HG03095 (cell line): ENCODE results near the gene LIN37.
"Not testable (repeated sequence)": the region's sequence is repeated elsewhere in the genome, so short reads cannot be mapped to it uniquely, and the experiment has no call there.

ENCODE experiments used
- ATAC-seq: cut with Tn5 transposase; IDR thresholded peaks from one replicate; pipeline ENCODE4 v1.9.1; 2021; ENCODE audit warnings: moderate library complexity; ENCODE audit not compliant: unreplicated experiment

LIN37 gene

GRCh38 chr19:35787227-35787799, 38.9 kb downstream of the LIN37 start:
- ATAC-seq, result no peak

GRCh38 chr19:35788205-35788960, 40.0 kb downstream of the LIN37 start:
- no peak for ATAC-seq

- no peak for ATAC-seq
These were observed 41.0 kb downstream of the LIN37 start for GRCh38 chr19:35789195-35789977.

- no peak for ATAC-seq
These were observed 41.9 kb downstream of the LIN37 start for GRCh38 chr19:35789978-35790944.

GRCh38 chr19:35790981-35791813, 42.8 kb downstream of the LIN37 start:
- ATAC-seq, result no peak

GRCh38 chr19:35791814-35792279, 43.5 kb downstream of the LIN37 start:
- no peak for ATAC-seq

GRCh38 chr19:35792312-35792711, 43.9 kb downstream of the LIN37 start:
- no peak for ATAC-seq

- no peak for ATAC-seq
These were observed 44.5 kb downstream of the LIN37 start for GRCh38 chr19:35792888-35793287.

GRCh38 chr19:35793381-35794165, 45.2 kb downstream of the LIN37 start:
- ATAC-seq, result no peak

- not testable (repeated sequence) for ATAC-seq
These were observed 47.2 kb downstream of the LIN37 start for GRCh38 chr19:35795564-35795963.

GRCh38 chr19:35796645-35797542, 48.5 kb downstream of the LIN37 start:
- no peak for ATAC-seq

GRCh38 chr19:35797663-35798062, 49.3 kb downstream of the LIN37 start:
- no peak for ATAC-seq

- ATAC-seq, result no peak
These were observed 53.5 kb downstream of the LIN37 start for GRCh38 chr19:35801828-35802227.
